OCI-M2 (cell line): ENCODE data around the gene SIX2.

Source experiments
- DNase-seq: peaks from one replicate; lab custom pipeline; 2025; ENCODE audit not compliant: unreplicated experiment; lab: John Stamatoyannopoulos, UW

Gene SIX2

GRCh38 chr2:45020439-45020838 is 11.2 kb upstream of the SIX2 start:
- no peak for DNase-seq

- DNase-seq: no peak
Measured at GRCh38 chr2:45018023-45018422, 8.8 kb upstream of the SIX2 start.

- DNase-seq: no peak
Measured at GRCh38 chr2:45014831-45015230, 5.6 kb upstream of the SIX2 start.

GRCh38 chr2:45014016-45014702 is 4.9 kb upstream of the SIX2 start:
- DNase-seq: no peak

GRCh38 chr2:45013229-45014015 is 4.2 kb upstream of the SIX2 start:
- DNase-seq: no peak

- no peak for DNase-seq
Measured at GRCh38 chr2:45012733-45013132, 3.5 kb upstream of the SIX2 start.

- DNase-seq: no peak
Measured at GRCh38 chr2:45011621-45012602, 2.7 kb upstream of the SIX2 start.

GRCh38 chr2:45011121-45011520 is 1.9 kb upstream of the SIX2 start:
- no peak for DNase-seq

GRCh38 chr2:45010702-45011012 is 1.4 kb upstream of the SIX2 start:
- no peak for DNase-seq

- no peak for DNase-seq
Measured at GRCh38 chr2:45009928-45010701, 863 bp upstream of the SIX2 start.

- DNase-seq: no peak
Measured at GRCh38 chr2:45008296-45009129, 739 bp downstream of the SIX2 start.

- no peak for DNase-seq
Measured at GRCh38 chr2:45007961-45008295, 1.3 kb downstream of the SIX2 start.

- DNase-seq: no peak
Measured at GRCh38 chr2:45006942-45007287, 2.3 kb downstream of the SIX2 start.

- DNase-seq: no peak
Measured at GRCh38 chr2:45006041-45006941, 3.0 kb downstream of the SIX2 start.

GRCh38 chr2:45005261-45006002 is 3.8 kb downstream of the SIX2 start:
- no peak for DNase-seq

GRCh38 chr2:45004562-45005191 is 4.6 kb downstream of the SIX2 start:
- DNase-seq: no peak

- DNase-seq: no peak
Measured at GRCh38 chr2:45003579-45004551, 5.4 kb downstream of the SIX2 start.
